CD4-positive, CD25-positive, alpha-beta regulatory T cell (primary cell): Measurements from ENCODE around the gene KCNA10. TPM values are rescaled to one million over a fixed set of nuclear protein-coding genes. Genes with fewer than 3 reads are reported as not detected.

Experiments used
- ATAC-seq, 2 donors: fragments of 150-1000 bp; cut with Tn5 transposase; one replicate each; pipeline ENCODE4 v1.10.0; 2021; ENCODE audit warnings: low read depth in 2 of 2, moderate number of reproducible peaks in 2 of 2, moderate library complexity in 1 of 2
- DNase-seq, 3 donors: peaks; one replicate each; pipeline versions ENCODE4 v3.0.0 to v3.0.0-alpha.2; 2012 to 2022; ENCODE audit warnings: mixed read lengths in 1 of 3
- H3K27ac ChIP-seq: one replicate; pipeline ENCODE4 v1.7.0; 2013; ENCODE audit warnings: mild to moderate bottlenecking, low read length; ENCODE audit not compliant: insufficient read depth, poor library complexity, severe bottlenecking
- H3K27me3 ChIP-seq: one replicate; pipeline ENCODE4 v1.7.0; 2013; ENCODE audit warnings: low read length; ENCODE audit not compliant: control insufficient read depth, insufficient read depth
- H3K36me3 ChIP-seq: one replicate; pipeline ENCODE4 v1.7.0; 2013; ENCODE audit warnings: mild to moderate bottlenecking, low read length, moderate library complexity; ENCODE audit not compliant: control insufficient read depth, insufficient read depth
- H3K4me1 ChIP-seq: 2 replicates; pipeline ENCODE4 v1.7.0; 2013; ENCODE audit warnings: mild to moderate bottlenecking, low read length; ENCODE audit not compliant: insufficient read depth, control insufficient read depth, poor library complexity, severe bottlenecking
- H3K4me3 ChIP-seq: one replicate; pipeline ENCODE4 v1.7.0; 2013; ENCODE audit warnings: low read depth, mild to moderate bottlenecking, low read length, moderate library complexity
- H3K9me3 ChIP-seq, 2 experiments: 1 replicate in 1 of 2; 2 replicates in 1 of 2; pipeline ENCODE4 v1.7.0; 2013; ENCODE audit warnings: low read length in 2 of 2, mild to moderate bottlenecking in 1 of 2, moderate library complexity in 1 of 2; ENCODE audit not compliant: control insufficient read depth in 2 of 2
- H3K27ac Mint-ChIP-seq, 3 donors: one replicate each; pipeline ENCODE4 v1.8.0; 2020 to 2022; ENCODE audit warnings: mild to moderate bottlenecking in 3 of 3, mixed read lengths in 3 of 3, moderate library complexity in 2 of 3
- H3K27me3 Mint-ChIP-seq: one replicate; pipeline ENCODE4 v1.8.0; 2022; ENCODE audit warnings: mild to moderate bottlenecking, mixed read lengths
- H3K36me3 Mint-ChIP-seq: one replicate; pipeline ENCODE4 v1.8.0; 2020; ENCODE audit warnings: mixed read lengths
- H3K4me1 Mint-ChIP-seq, 4 donors: one replicate each; pipeline ENCODE4 v1.8.0; 2020 to 2022; ENCODE audit warnings: mixed read lengths in 4 of 4, mild to moderate bottlenecking in 1 of 4
- H3K4me3 Mint-ChIP-seq, 4 donors: one replicate each; pipeline ENCODE4 v1.8.0; 2020 to 2022; ENCODE audit warnings: mild to moderate bottlenecking in 4 of 4, mixed read lengths in 4 of 4, moderate library complexity in 3 of 4
- H3K9me3 Mint-ChIP-seq, 7 donors: one replicate each; pipeline ENCODE4 v1.8.0; 2020 to 2022; ENCODE audit warnings: mixed read lengths in 7 of 7, mild to moderate bottlenecking in 3 of 7, moderate library complexity in 2 of 7
- polyA plus RNA-seq, 4 donors: library from polyadenylated mRNA; unstranded; fragments of 300-500 nt; fragmentation: Illumina TruSeq; gene quantifications; one replicate each; pipeline ENCODE4 v1.2.3, GENCODE V29; 2021
- total RNA-seq: library from RNA; stranded (reverse); gene quantifications from one replicate; pipeline ENCODE4 v1.2.3, GENCODE V29; 2022

Gene KCNA10
- total and polyA plus RNA-seq, 5 donors from 2014 or later, result not detected

GRCh38 chr1:110505596-110505995 is 13.4 kb downstream of the KCNA10 start:
- Mint-ChIP-seq H3K4me3 (no peak overlapping the region), H3K9me3 (no peaks in the 10 kb centered on the region), H3K4me1 (no peaks in the 10 kb centered on the region), H3K27me3 (peaks cover 23% of the 10 kb centered on the region), H3K27ac (no peak overlapping the region), H3K36me3 (no peaks in the 10 kb centered on the region)
- no peaks in the 10 kb centered on the region for H3K9me3 ChIP-seq
- ATAC-seq (no peak), DNase-seq (no peak)
- no peaks in the 10 kb centered on the region for H3K27me3 ChIP-seq
- no peak overlapping the region for H3K27ac ChIP-seq
- H3K4me1 ChIP-seq, result no peaks in the 10 kb centered on the region
- H3K36me3 ChIP-seq, result no peaks in the 10 kb centered on the region
- H3K4me3 ChIP-seq, result no peak overlapping the region

GRCh38 chr1:110504226-110504625 is 14.7 kb downstream of the KCNA10 start:
- DNase-seq (no peak), ATAC-seq (no peak)
- no peaks in the 10 kb centered on the region for H3K27me3 ChIP-seq
- Mint-ChIP-seq H3K27me3 (peaks cover 23% of the 10 kb centered on the region), H3K4me3 (no peak overlapping the region), H3K36me3 (no peaks in the 10 kb centered on the region), H3K4me1 (no peaks in the 10 kb centered on the region), H3K9me3 (no peaks in the 10 kb centered on the region), H3K27ac (no peak overlapping the region)
- no peaks in the 10 kb centered on the region for H3K9me3 ChIP-seq
- no peak overlapping the region for H3K4me3 ChIP-seq
- no peak overlapping the region for H3K27ac ChIP-seq
- H3K36me3 ChIP-seq, result no peaks in the 10 kb centered on the region
- no peaks in the 10 kb centered on the region for H3K4me1 ChIP-seq

- H3K27me3 ChIP-seq, result no peaks in the 10 kb centered on the region
- no peak overlapping the region for H3K27ac Mint-ChIP-seq
- no peak overlapping the region for H3K4me3 Mint-ChIP-seq
- DNase-seq (no peak), ATAC-seq (no peak)
- H3K9me3 Mint-ChIP-seq, result no peaks in the 10 kb centered on the region
- H3K4me1 Mint-ChIP-seq, result no peaks in the 10 kb centered on the region
- H3K27me3 Mint-ChIP-seq, result peaks cover 23% of the 10 kb centered on the region
- H3K4me3 ChIP-seq, result no peak overlapping the region
- H3K4me1 ChIP-seq, result no peaks in the 10 kb centered on the region
- H3K27ac ChIP-seq, result no peak overlapping the region
- H3K9me3 ChIP-seq, result no peaks in the 10 kb centered on the region
- H3K36me3 Mint-ChIP-seq, result no peaks in the 10 kb centered on the region
- H3K36me3 ChIP-seq, result no peaks in the 10 kb centered on the region
These were observed 15.5 kb downstream of the KCNA10 start for GRCh38 chr1:110503471-110503870.

GRCh38 chr1:110502402-110503151 is 16.4 kb downstream of the KCNA10 start:
- DNase-seq (no peak), ATAC-seq (no peak)
- no peaks in the 10 kb centered on the region for H3K36me3 ChIP-seq
- Mint-ChIP-seq H3K9me3 (no peaks in the 10 kb centered on the region), H3K27me3 (peaks cover 23% of the 10 kb centered on the region), H3K4me3 (no peak overlapping the region), H3K36me3 (no peaks in the 10 kb centered on the region), H3K27ac (peak overlapping the region in 1 of 3 donors; percentile 22), H3K4me1 (no peaks in the 10 kb centered on the region)
- H3K27ac ChIP-seq, result no peak overlapping the region
- H3K4me1 ChIP-seq, result no peaks in the 10 kb centered on the region
- no peaks in the 10 kb centered on the region for H3K9me3 ChIP-seq
- H3K27me3 ChIP-seq, result no peaks in the 10 kb centered on the region
- H3K4me3 ChIP-seq, result no peak overlapping the region

- Histone ChIP-seq H3K4me1 (no peaks in the 10 kb centered on the region), H3K27me3 (no peaks in the 10 kb centered on the region), H3K4me3 (no peak overlapping the region), H3K36me3 (no peaks in the 10 kb centered on the region), H3K9me3 (no peaks in the 10 kb centered on the region), H3K27ac (no peak overlapping the region)
- DNase-seq, result no peak
- no peaks in the 10 kb centered on the region for H3K4me1 Mint-ChIP-seq
- no peak for ATAC-seq
- H3K27ac Mint-ChIP-seq, result peak overlapping the region in 1 of 3 donors; percentile 22
- H3K9me3 Mint-ChIP-seq, result no peaks in the 10 kb centered on the region
- no peaks in the 10 kb centered on the region for H3K36me3 Mint-ChIP-seq
- H3K27me3 Mint-ChIP-seq, result peaks cover 17% of the 10 kb centered on the region
- no peak overlapping the region for H3K4me3 Mint-ChIP-seq
These were observed 17.4 kb downstream of the KCNA10 start for GRCh38 chr1:110501488-110502132.

- no peak overlapping the region for H3K4me3 Mint-ChIP-seq
- peaks cover 5% of the 10 kb centered on the region for H3K27me3 Mint-ChIP-seq
- H3K4me1 ChIP-seq, result no peaks in the 10 kb centered on the region
- no peak overlapping the region for H3K27ac ChIP-seq
- H3K4me1 Mint-ChIP-seq, result no peaks in the 10 kb centered on the region
- no peaks in the 10 kb centered on the region for H3K36me3 ChIP-seq
- no peaks in the 10 kb centered on the region for H3K27me3 ChIP-seq
- H3K4me3 ChIP-seq, result no peak overlapping the region
- no peak overlapping the region for H3K27ac Mint-ChIP-seq
- no peaks in the 10 kb centered on the region for H3K9me3 Mint-ChIP-seq
- no peak for ATAC-seq
- no peaks in the 10 kb centered on the region for H3K36me3 Mint-ChIP-seq
- no peak for DNase-seq
- H3K9me3 ChIP-seq, result no peaks in the 10 kb centered on the region
These were observed 20.7 kb downstream of the KCNA10 start for GRCh38 chr1:110498270-110498669.

GRCh38 chr1:110495926-110496600 is 22.9 kb downstream of the KCNA10 start:
- Histone ChIP-seq H3K27ac (no peak overlapping the region), H3K4me3 (no peak overlapping the region), H3K4me1 (no peaks in the 10 kb centered on the region), H3K36me3 (no peaks in the 10 kb centered on the region), H3K9me3 (no peaks in the 10 kb centered on the region), H3K27me3 (no peaks in the 10 kb centered on the region)
- peak; percentile 55 to 75 (median 66) for DNase-seq
- ATAC-seq, result peak; percentile 62 to 64
- Mint-ChIP-seq H3K4me1 (no peaks in the 10 kb centered on the region), H3K9me3 (no peaks in the 10 kb centered on the region), H3K36me3 (no peaks in the 10 kb centered on the region), H3K27ac (no peak overlapping the region), H3K4me3 (no peak overlapping the region), H3K27me3 (no peaks in the 10 kb centered on the region)
